Epidermal melanocyte (primary cell): ENCODE results near the gene OXER1.

Source experiments
- DNase-seq: peaks from one replicate; pipeline ENCODE4 v3.0.0; 2011; ENCODE audit warnings: low spot score; ENCODE audit not compliant: insufficient read length

The OXER1 gene

DNA sequence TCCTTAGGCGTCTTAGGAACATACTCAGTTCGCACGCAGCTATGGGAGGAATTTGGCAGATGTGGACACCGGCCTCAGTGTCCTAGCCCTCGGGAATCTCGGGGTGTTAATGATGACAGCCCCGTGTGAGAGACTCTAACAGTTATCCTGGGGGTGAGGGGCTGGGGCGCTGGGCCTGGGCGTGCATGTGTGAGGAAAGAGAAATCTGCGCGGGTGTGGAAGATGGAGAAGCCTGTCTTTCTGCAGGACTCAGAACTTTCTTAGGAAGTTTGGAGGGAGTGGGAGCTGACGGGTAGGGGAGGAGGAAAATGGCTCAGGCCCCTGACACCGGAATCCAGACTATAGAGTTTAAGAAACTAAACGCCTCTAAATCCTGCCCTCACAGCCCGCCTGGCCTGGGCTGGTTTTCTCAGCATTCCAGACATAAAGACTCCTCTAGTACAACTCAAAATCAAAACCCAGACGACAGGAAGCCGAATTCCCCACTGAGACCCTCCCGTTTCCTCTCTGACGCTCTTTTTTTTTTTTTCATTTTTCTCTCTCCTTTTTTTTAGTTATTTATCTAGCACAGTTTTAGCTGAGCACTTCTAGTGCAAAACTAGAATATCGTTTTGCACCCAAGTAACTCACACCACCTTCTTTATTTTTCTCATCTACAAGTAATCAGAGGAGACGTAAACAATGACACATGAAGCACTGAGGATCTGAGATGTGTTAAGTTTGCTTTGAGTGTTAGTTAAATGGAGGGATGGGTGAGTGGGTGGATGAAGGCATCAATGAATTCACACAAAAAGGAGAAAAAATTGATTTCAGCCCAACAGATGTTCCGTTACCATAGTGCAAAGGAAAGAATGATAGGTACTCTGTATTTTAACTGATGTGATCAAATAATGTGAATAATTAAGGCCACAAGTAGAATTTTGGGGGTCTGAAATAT, 29.7 kb upstream of the OXER1 start:
- DNase-seq: no peak

- DNase-seq: no peak
These were observed 28.8 kb upstream of the OXER1 start, which contains the start of gene HAAO for GRCh38 chr2:42792583-42793333. Gene HAAO, minus strand, starts transcription at chr2:42792583. Its CDS starts 47 bp downstream, at chr2:42792536.

GRCh38 chr2:42792087-42792582, 28.2 kb upstream of the OXER1 start:
- DNase-seq: no peak

GRCh38 chr2:42791606-42792005, 27.7 kb upstream of the OXER1 start:
- no peak for DNase-seq

GRCh38 chr2:42789751-42790150, 25.8 kb upstream of the OXER1 start:
- no peak for DNase-seq

DNA sequence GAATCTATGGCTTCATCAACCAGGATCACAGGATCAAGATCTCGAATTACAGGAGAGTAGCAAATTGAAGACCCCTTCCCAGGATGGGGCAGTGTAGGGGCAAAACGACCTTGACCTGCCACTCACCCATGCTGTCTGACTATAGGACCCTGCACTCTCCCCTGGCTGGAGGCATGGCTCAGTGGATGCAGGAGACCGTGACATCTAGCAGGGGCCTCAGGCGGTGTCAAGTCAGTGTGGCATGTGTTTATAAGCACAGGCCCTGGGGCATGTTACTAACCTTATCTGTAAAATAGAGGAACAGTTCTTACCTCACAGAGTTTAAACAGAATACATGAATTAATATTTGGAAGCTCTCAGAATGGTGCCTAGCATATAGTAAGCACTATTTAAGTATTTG, 24.9 kb upstream of the OXER1 start:
- DNase-seq: no peak

DNA sequence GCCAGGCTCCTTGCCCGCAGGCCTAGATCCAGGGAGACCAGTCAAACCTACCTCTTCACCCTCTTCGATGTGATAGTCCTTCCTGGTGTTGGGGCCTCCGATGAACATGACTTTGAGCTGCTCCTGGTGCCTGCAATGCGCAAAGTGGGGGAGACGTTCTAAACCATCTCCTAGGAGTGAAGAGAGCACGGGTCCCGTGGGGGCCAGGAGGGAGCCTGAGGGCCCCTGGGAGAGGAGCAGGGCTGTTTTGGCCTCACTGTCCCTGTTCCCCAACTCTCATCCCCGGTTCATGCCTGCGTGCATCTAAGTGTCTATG, 24.5 kb upstream of the OXER1 start:
- DNase-seq: no peak

DNA sequence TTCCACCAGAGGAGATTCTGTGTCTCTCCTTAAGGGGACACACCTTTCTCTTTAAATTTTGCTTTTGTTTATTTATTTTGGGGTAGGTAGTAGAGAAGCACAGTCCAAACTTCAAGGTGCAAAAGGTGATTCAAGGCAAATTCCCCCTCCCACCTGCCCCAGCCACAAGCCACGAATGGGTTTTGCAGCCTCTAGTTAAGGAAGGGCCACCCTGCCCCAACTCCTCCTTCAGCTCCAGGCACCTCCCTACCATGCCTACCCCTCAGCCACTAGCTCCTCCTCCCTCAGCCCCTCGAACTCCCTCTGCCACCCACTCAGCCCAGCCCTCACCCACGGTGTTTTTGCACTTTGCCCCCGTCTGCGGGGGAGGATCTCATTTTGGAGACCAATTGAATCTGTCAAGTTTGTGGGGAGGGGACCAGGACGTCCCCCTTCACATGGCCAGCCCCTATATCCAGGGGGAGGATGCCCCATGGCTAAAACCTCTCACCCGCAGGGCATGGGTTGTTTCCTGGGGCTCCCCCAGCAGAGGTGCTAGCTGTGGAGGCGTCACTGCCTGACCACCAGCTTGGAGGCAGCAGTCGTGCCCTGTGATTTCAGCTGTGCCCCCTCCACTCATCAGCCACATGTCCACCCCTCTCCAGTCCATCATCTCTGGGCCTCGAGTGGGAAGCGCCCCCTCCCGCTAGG, 24.0 kb upstream of the OXER1 start:
- no peak for DNase-seq

DNA sequence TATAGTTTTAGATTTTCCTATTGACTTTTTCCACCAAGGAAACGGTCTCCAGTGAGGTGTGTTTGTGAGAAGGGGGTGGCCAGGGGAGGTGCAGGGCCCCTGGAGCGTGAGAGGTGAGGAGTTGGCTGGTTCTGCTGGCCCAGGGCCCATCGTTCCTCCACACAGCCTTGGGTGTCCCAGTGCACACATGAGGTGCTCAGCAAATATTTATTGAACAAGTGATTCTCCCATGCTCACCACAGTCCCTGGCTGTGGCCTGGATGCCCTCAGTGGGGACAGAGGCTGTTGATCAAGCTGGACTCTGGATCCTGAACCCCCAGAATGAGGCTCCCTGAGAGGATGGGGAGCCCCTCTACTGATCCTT, 23.5 kb upstream of the OXER1 start:
- no peak for DNase-seq

- DNase-seq: no peak
These were observed 22.8 kb upstream of the OXER1 start for GRCh38 chr2:42786561-42787345.

DNA sequence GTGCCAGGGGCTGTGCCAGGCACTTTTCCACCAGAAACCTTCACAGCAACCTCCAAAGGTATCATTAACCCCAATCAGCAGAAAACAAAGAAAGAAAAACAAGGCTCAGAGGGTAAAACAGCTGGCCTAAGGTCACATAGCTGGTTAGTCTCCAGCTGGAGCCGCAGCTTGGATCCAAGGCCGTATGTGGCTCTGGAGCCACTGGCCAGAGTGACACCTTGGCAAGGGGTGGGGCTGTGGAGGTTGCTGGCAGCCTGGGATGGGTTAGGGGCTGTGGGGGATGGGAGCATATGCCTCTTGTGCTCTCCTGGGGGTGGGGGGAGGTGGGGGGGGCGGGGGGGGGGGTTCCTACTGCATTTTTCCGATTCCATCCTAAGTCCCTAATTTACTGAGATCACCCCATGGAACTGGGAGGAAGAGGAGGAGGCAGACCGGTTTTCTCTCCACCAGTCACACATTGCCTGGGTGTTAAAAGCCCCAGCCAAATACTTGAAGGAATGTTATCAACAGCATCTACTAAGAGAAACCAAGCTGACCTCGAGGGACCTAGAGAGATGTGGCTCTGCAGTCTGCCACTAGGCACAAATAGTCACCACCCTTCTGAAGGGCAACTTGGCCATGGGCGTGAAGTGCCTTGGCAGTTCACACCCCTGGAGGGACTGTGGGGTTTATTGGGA, 20.4 kb upstream of the OXER1 start:
- DNase-seq: no peak

DNA sequence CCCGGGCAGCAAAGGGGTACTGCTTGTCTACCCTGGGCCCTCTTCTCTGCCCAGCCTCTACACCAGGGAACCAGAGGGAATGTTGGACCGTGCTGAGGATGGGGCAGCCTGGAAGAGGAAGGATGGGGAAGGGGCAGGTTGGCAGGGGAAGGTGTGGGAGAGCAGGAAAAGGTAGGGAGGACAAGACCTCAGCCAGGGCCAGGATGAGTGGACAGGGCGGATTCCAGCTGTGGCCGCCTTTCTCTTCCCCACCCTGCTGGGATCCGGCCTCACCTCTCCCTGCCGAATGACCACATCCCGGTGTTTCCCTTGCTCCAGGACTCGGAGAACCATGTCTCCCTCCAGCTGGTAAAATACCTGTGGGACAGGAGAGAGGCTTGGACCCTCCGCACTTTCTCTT, 19.6 kb upstream of the OXER1 start:
- DNase-seq: no peak

DNA sequence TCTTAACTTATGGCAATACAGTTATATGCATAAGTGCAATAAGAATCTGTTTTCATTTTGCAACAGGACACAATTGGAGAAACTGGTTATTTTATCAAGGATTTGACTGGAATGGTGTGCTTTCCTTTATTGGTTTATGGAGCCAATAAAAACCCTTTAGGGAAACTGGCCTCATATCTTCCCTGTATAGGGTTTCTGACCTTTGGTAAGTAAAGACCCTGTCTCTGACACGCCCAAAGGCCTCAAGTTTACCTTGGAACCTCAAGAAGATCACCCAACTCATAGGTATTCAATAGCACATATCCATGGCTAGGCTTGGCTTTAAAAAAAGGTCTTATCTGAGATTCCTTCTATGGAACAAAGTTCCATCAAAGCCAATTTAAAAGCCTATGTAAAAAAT, 17.2 kb upstream of the OXER1 start:
- DNase-seq: no peak

DNA sequence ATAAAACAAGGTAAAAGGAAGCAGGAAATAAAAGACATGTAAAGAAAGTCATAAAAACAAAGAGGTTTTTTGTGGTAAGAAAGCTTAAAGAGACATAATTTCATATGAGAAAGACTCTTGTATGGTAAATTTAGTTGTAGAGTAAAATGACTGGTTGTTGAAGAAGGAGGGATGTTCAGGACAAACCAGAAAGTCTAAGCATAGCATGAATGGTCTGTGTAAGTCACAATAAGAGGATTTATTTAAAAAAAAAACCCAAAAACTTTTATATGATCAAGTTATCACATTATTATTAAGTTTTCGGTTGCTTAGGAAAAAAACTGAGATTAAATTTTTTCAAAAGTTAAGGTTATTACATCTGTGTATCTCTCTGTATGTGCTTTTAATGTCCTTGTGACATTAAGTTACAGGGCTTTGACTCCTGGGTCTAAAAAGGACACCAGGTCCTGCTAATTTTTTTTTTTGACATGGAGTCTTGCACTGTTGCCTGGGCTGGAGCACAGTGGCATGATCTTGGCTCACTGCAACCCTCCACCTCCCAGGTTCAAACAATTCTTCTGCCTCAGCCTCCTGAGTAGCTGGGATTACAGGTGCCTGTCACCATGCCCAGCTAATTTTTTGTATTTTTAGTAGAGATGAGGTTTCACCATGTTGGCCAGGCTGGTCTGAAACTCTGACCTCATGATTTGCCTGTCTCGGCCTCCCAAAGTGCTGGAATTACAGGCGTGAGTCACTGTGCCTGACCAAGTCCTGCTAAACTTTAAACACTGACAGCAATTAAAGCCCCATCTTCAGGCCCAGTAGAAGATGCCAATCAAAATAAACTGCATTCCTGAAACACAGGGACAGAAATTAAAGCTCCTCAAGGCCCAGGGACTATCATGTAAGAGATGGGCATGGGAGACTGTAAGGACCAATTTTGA, 14.2 kb upstream of the OXER1 start:
- no peak for DNase-seq

DNA sequence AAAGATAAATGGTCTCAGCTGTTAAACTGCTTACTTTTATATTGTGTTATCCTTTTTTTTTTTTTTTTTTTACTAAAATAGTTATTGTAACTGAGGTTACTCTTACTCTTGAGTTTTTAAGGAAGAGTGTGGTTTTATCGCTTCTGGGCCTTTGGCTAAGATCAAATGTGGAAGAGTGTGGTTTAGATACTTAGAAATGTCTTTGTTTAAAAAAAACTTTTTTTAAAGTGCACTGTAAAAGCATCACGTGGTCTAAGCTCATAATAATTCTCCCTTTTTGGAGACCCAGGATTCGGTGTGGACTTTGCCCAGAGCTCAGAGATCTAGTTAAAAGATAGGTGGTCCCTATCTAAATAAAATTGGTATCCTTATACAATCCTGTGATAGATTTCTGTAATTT, 11.9 kb upstream of the OXER1 start:
- no peak for DNase-seq

- DNase-seq: no peak
These were observed 11.3 kb upstream of the OXER1 start for GRCh38 chr2:42775186-42775585.

- DNase-seq: no peak
These were observed 7.7 kb upstream of the OXER1 start for GRCh38 chr2:42771546-42772153.

DNA sequence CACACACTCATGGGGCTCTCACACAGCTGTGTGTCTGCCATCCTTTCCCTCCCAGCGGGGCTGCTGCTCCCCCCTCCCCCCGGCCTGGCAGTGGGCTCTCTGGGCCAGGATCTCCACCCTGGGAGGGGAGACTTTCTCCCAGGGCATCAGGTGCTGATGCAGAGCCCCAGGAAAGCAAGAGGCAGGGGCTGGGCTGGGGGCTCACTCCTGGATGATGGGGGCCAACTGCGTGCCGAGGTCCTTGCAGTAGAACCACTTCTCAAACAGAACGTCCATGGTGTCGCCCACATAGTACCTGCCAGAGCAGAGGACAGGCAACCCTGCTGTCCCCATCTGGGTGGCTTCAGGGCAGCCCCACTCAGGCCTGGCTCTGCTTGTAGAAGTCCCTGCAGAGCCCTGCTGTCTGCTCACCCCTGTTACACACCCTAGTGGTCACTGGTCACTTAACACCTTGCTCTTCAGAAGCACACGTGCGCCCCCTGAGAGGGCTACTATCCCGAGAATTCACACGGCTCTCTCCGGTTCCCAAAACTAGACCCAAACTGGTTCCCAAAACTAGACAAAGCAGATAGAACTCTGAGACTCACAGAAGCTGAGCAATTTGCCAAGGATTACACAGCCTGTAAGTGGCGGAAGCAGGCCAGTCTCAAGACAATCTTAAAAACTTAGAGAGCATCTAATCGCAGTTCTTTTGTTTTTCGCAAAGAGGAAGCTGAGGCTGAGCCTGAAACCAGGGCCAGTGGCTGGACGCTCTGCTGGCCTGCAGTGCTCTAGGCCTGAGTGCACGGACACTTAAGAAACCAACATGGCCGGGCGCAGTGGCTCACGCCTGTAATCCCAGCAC, 6.6 kb upstream of the OXER1 start:
- no peak for DNase-seq
